ENCODE measurements around the gene TPRG1. TPM values are rescaled to one million over a fixed set of nuclear protein-coding genes. Genes with fewer than 3 reads are reported as not detected.

TPRG1 gene
- total RNA-seq, 1 experiment from 2014 or later: 0.55 TPM

DNA sequence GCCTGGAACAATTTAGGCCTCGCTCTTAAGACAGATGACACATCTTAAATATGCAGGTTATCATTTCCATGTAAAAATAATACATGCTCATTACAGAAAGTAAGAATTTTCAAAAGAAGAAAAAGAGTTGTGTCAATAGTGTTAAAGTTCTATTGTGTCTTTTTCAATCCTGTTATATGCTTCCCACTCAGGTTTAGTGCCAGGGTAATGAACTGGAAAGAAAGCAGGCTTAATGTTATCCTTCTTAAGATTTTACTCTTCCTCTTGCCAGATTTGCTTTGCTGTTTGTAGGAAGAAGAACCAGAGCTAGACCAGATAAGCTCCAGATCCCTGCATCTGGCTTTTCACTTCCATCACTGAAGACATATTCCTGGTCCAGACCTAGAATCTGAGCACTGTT lies 128.6 kb downstream of the TPRG1 start (continued):
- TF ChIP-seq, protein P1, sequence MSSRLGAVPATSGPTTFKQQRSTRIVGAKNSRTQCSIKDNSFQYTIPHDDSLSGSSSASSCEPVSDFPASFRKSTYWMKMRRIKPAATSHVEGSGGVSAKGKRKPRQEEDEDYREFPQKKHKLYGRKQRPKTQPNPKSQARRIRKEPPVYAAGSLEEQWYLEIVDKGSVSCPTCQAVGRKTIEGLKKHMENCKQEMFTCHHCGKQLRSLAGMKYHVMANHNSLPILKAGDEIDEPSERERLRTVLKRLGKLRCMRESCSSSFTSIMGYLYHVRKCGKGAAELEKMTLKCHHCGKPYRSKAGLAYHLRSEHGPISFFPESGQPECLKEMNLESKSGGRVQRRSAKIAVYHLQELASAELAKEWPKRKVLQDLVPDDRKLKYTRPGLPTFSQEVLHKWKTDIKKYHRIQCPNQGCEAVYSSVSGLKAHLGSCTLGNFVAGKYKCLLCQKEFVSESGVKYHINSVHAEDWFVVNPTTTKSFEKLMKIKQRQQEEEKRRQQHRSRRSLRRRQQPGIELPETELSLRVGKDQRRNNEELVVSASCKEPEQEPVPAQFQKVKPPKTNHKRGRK (CRISPR knock-in tag; IDR thresholded peaks at IDR 0.05; ENCODE audit: borderline replicate concordance): no peak

DNA sequence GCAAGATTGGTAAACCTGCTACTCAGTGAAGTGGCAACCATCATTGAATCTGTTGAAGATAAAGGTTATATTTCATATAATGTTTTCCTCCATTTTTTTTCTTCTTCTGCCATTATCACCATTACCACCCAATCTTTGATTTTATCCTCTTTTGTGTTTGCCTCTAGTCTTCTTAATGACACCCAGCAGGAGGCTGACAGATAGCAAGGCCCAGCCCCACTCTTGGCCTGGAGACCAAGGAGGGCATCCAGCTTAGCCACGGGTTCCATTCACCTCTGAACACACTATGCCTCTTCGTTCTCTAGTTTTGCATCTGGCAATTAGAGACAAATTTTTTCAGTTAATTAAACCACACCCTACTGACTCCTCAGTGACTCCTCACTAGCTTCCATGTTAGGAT lies 129.7 kb downstream of the TPRG1 start:
- H3K27ac Mint-ChIP-seq: no peak overlapping the region
- no peaks in the 10 kb centered on the region for H3K27me3 Mint-ChIP-seq (ENCODE audit: low read depth)
- H3K4me3 Mint-ChIP-seq: no peak overlapping the region
- no peak for ATAC-seq
- ChIA-PET POLR2A (no interaction called here), CTCF (no interaction called here)
- peaks cover 36% of the 10 kb centered on the region for H3K4me1 Mint-ChIP-seq
- DNase-seq (ENCODE audit: low spot score): no peak
- no peaks in the 10 kb centered on the region for H3K36me3 Mint-ChIP-seq
- TF ChIP-seq JAZF1 (CRISPR knock-in tag; IDR thresholded peaks at IDR 0.05) (no peak), GRHL2 (CRISPR knock-in tag; IDR thresholded peaks at IDR 0.05; ENCODE audit: insufficient replicate concordance, severe bottlenecking) (no peak), ZNF121 (CRISPR knock-in tag; IDR thresholded peaks at IDR 0.05) (no peak), HMGA2 (CRISPR knock-in tag; IDR thresholded peaks at IDR 0.05) (no peak), ETV6 (CRISPR knock-in tag; IDR thresholded peaks at IDR 0.05) (no peak), ZNF396 (CRISPR knock-in tag; IDR thresholded peaks at IDR 0.05; ENCODE audit: borderline replicate concordance) (no peak), RORB (CRISPR knock-in tag; IDR thresholded peaks at IDR 0.05) (no peak)
- TF ChIP-seq, protein P2, sequence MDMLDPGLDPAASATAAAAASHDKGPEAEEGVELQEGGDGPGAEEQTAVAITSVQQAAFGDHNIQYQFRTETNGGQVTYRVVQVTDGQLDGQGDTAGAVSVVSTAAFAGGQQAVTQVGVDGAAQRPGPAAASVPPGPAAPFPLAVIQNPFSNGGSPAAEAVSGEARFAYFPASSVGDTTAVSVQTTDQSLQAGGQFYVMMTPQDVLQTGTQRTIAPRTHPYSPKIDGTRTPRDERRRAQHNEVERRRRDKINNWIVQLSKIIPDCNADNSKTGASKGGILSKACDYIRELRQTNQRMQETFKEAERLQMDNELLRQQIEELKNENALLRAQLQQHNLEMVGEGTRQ (CRISPR knock-in tag; IDR thresholded peaks at IDR 0.05): no peak
- TF ChIP-seq, protein P3, sequence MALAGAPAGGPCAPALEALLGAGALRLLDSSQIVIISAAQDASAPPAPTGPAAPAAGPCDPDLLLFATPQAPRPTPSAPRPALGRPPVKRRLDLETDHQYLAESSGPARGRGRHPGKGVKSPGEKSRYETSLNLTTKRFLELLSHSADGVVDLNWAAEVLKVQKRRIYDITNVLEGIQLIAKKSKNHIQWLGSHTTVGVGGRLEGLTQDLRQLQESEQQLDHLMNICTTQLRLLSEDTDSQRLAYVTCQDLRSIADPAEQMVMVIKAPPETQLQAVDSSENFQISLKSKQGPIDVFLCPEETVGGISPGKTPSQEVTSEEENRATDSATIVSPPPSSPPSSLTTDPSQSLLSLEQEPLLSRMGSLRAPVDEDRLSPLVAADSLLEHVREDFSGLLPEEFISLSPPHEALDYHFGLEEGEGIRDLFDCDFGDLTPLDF (CRISPR knock-in tag; IDR thresholded peaks at IDR 0.05): no peak
- TF ChIP-seq, protein P4, sequence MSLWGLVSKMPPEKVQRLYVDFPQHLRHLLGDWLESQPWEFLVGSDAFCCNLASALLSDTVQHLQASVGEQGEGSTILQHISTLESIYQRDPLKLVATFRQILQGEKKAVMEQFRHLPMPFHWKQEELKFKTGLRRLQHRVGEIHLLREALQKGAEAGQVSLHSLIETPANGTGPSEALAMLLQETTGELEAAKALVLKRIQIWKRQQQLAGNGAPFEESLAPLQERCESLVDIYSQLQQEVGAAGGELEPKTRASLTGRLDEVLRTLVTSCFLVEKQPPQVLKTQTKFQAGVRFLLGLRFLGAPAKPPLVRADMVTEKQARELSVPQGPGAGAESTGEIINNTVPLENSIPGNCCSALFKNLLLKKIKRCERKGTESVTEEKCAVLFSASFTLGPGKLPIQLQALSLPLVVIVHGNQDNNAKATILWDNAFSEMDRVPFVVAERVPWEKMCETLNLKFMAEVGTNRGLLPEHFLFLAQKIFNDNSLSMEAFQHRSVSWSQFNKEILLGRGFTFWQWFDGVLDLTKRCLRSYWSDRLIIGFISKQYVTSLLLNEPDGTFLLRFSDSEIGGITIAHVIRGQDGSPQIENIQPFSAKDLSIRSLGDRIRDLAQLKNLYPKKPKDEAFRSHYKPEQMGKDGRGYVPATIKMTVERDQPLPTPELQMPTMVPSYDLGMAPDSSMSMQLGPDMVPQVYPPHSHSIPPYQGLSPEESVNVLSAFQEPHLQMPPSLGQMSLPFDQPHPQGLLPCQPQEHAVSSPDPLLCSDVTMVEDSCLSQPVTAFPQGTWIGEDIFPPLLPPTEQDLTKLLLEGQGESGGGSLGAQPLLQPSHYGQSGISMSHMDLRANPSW (CRISPR knock-in tag; conservative IDR thresholded peaks at IDR 0.05; ENCODE audit: low read depth): no peak
- TF ChIP-seq, protein P5, sequence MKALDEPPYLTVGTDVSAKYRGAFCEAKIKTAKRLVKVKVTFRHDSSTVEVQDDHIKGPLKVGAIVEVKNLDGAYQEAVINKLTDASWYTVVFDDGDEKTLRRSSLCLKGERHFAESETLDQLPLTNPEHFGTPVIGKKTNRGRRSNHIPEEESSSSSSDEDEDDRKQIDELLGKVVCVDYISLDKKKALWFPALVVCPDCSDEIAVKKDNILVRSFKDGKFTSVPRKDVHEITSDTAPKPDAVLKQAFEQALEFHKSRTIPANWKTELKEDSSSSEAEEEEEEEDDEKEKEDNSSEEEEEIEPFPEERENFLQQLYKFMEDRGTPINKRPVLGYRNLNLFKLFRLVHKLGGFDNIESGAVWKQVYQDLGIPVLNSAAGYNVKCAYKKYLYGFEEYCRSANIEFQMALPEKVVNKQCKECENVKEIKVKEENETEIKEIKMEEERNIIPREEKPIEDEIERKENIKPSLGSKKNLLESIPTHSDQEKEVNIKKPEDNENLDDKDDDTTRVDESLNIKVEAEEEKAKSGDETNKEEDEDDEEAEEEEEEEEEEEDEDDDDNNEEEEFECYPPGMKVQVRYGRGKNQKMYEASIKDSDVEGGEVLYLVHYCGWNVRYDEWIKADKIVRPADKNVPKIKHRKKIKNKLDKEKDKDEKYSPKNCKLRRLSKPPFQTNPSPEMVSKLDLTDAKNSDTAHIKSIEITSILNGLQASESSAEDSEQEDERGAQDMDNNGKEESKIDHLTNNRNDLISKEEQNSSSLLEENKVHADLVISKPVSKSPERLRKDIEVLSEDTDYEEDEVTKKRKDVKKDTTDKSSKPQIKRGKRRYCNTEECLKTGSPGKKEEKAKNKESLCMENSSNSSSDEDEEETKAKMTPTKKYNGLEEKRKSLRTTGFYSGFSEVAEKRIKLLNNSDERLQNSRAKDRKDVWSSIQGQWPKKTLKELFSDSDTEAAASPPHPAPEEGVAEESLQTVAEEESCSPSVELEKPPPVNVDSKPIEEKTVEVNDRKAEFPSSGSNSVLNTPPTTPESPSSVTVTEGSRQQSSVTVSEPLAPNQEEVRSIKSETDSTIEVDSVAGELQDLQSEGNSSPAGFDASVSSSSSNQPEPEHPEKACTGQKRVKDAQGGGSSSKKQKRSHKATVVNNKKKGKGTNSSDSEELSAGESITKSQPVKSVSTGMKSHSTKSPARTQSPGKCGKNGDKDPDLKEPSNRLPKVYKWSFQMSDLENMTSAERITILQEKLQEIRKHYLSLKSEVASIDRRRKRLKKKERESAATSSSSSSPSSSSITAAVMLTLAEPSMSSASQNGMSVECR (CRISPR knock-in tag; IDR thresholded peaks at IDR 0.05; ENCODE audit: borderline replicate concordance): no peak
- TF ChIP-seq, protein P6, sequence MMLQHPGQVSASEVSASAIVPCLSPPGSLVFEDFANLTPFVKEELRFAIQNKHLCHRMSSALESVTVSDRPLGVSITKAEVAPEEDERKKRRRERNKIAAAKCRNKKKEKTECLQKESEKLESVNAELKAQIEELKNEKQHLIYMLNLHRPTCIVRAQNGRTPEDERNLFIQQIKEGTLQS (CRISPR knock-in tag; conservative IDR thresholded peaks at IDR 0.05): no peak
- H3K9me3 Mint-ChIP-seq: no peaks in the 10 kb centered on the region
